GM12875 (cell line): ENCODE data around the gene APOB.
A peak's percentile ranks its signal among the peaks of the same experiment; 100 is the strongest.

Experiments
- H3K4me3 ChIP-seq: one replicate; pipeline ENCODE4 v1.5.1; 2011; ENCODE audit warnings: low read depth, low read length, control low read depth
- TF ChIP-seq, protein P1 (sequence below): IDR thresholded peaks from 2 replicates; pipeline ENCODE4 v1.5.1; 2011; ENCODE audit warnings: low read depth, mild to moderate bottlenecking, control low read depth, inconsistent platforms, low read length, moderate library complexity, borderline replicate concordance; ENCODE audit not compliant: insufficient read depth

The APOB gene

DNA sequence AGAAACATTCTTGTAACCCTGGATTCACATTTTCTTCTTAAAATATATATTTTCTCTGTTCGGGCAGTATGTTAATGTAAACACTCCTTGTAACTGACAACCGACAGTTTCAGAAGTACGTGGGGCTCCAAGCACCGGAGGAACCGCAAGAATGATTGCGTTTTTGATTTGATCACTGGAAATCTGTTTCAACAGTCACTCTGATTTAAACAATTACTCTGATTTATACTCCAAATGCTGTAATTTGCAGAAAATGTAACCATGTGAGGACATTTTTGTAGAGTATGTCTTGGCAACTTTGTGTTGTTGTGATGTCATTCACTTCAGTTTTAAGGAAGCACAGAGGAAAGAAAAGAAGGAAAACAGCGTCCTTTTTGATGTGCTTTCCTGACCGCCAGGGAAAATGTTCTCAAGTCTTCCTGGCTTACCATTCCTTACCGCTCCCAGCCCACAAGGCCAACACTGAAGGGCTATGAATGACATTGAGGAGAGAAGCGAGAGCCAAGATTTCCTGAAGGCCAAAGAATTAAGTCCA lies 77.7 kb downstream of the APOB start:
- no peak overlapping the region for H3K4me3 ChIP-seq
- TF ChIP-seq, protein P1, sequence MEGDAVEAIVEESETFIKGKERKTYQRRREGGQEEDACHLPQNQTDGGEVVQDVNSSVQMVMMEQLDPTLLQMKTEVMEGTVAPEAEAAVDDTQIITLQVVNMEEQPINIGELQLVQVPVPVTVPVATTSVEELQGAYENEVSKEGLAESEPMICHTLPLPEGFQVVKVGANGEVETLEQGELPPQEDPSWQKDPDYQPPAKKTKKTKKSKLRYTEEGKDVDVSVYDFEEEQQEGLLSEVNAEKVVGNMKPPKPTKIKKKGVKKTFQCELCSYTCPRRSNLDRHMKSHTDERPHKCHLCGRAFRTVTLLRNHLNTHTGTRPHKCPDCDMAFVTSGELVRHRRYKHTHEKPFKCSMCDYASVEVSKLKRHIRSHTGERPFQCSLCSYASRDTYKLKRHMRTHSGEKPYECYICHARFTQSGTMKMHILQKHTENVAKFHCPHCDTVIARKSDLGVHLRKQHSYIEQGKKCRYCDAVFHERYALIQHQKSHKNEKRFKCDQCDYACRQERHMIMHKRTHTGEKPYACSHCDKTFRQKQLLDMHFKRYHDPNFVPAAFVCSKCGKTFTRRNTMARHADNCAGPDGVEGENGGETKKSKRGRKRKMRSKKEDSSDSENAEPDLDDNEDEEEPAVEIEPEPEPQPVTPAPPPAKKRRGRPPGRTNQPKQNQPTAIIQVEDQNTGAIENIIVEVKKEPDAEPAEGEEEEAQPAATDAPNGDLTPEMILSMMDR, result no peak

DNA sequence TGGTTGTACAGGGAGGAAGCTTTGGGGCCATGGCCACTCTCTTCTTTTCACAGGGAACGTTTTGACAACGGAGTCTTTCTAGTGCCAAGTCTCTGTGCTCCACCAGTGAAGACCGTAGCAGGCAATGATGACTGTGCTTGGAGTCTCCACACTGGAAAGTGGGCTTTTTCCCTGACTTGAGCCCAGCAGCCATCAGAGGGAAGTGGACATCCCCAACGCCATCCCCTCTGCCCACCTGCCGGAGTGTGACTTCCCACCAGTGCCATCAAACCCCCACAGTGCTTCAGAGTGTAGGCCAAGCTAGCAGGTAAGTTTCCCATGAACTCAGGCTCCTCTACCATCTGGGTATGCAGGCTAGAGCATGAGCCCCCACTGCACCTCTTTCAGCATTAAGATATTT lies 78.7 kb downstream of the APOB start:
- H3K4me3 ChIP-seq, result no peak overlapping the region
- TF ChIP-seq, protein P1, result no peak

DNA sequence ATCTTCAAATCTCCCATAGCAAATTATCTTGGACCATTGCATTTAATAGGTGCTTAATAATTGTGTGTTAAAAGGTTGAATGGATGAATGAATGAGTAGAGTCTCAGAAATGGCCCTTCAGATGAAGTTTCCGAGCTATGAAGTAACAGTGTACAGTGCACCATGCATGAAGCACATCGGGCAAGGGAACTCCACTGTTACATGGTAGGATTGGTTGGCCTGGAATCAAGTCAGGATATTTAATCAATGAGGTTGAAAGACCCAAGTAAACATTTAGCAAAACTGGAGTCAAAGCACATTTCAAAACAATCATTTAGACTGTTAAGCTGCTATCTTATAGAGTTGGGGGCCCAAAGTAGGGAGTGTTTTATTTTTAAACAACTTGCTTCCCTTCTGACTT lies 80.0 kb downstream of the APOB start:
- TF ChIP-seq, protein P1, result no peak
- no peak overlapping the region for H3K4me3 ChIP-seq

GRCh38 chr2:20962939-20963557 lies 80.8 kb downstream of the APOB start:
- TF ChIP-seq, protein P1, result peak; percentile 86
- H3K4me3 ChIP-seq, result no peak overlapping the region

- TF ChIP-seq, protein P1, result no peak
- H3K4me3 ChIP-seq, result no peak overlapping the region
Observed at GRCh38 chr2:20961858-20962257, 82.0 kb downstream of the APOB start.

- TF ChIP-seq, protein P1, result no peak
- H3K4me3 ChIP-seq, result no peak overlapping the region
Observed at GRCh38 chr2:20960003-20960402, 83.9 kb downstream of the APOB start.

- TF ChIP-seq, protein P1, result no peak
- no peak overlapping the region for H3K4me3 ChIP-seq
Observed at GRCh38 chr2:20959252-20959651, 84.6 kb downstream of the APOB start.
